HG03280 (cell line): ENCODE results near the gene PDHA1.
A peak's percentile ranks its signal among the peaks of the same experiment; 100 is the strongest.

Experiments used
- ATAC-seq: cut with Tn5 transposase; IDR thresholded peaks from one replicate; pipeline ENCODE4 v1.9.1; 2021; ENCODE audit warnings: mild to moderate bottlenecking, moderate library complexity; ENCODE audit not compliant: unreplicated experiment

Gene PDHA1

GRCh38 chrX:19343535-19344408, at the start of gene PDHA1:
PDHA1 (plus strand) TSS chrX:19343927; CDS start chrX:19344038, 111 bp downstream.
- peak; percentile 99 for ATAC-seq

- ATAC-seq = no peak
These were observed 40.4 kb upstream of the PDHA1 start for GRCh38 chrX:19303256-19303880.

GRCh38 chrX:19326567-19326966, 17.2 kb upstream of the PDHA1 start:
- ATAC-seq = no peak

- no peak for ATAC-seq
These were observed 11.9 kb upstream of the PDHA1 start for GRCh38 chrX:19331831-19332230.

- no peak for ATAC-seq
These were observed 10.7 kb upstream of the PDHA1 start for GRCh38 chrX:19332983-19333382.

GRCh38 chrX:19334945-19335626, 8.6 kb upstream of the PDHA1 start:
- no peak for ATAC-seq

GRCh38 chrX:19342331-19342906, 1.3 kb upstream of the PDHA1 start:
- ATAC-seq = no peak

- no peak for ATAC-seq
These were observed 617 bp upstream of the PDHA1 start for GRCh38 chrX:19343085-19343534.

- ATAC-seq = no peak
These were observed 934 bp downstream of the PDHA1 start for GRCh38 chrX:19344661-19345060.

- no peak for ATAC-seq
These were observed 4.2 kb downstream of the PDHA1 start for GRCh38 chrX:19347916-19348315.

GRCh38 chrX:19349264-19349663, 5.5 kb downstream of the PDHA1 start:
- no peak for ATAC-seq

- peak; percentile 83 for ATAC-seq
These were observed 7.2 kb downstream of the PDHA1 start for GRCh38 chrX:19350941-19351384.

GRCh38 chrX:19354625-19355024, 10.9 kb downstream of the PDHA1 start:
- ATAC-seq = no peak

GRCh38 chrX:19358521-19358920, 14.8 kb downstream of the PDHA1 start:
- ATAC-seq = no peak

GRCh38 chrX:19360903-19361302, 17.2 kb downstream of the PDHA1 start:
- no peak for ATAC-seq

GRCh38 chrX:19361701-19362100, 18.0 kb downstream of the PDHA1 start:
- no peak for ATAC-seq

GRCh38 chrX:19368576-19368975, 24.8 kb downstream of the PDHA1 start:
- no peak for ATAC-seq

GRCh38 chrX:19370061-19370460, 26.3 kb downstream of the PDHA1 start:
- ATAC-seq = no peak

GRCh38 chrX:19372170-19372546, 28.4 kb downstream of the PDHA1 start:
- ATAC-seq = no peak

GRCh38 chrX:19372547-19373331, 29.0 kb downstream of the PDHA1 start:
- ATAC-seq = no peak
